ENCODE data around the gene TMEM167A. TPM values are rescaled to one million over a fixed set of nuclear protein-coding genes. Genes with fewer than 3 reads are reported as not detected.

The TMEM167A gene
- total RNA-seq (2014; rRNA removed; shearing (Covaris generic)) (158 and 179 TPM in 2 replicates), polyA plus RNA-seq (2016; fragmentation: Nextera tagmentation; extraction: Ambion mirVana) (244 and 267 TPM in 2 replicates)
- long read RNA-seq, full-length matches to known transcripts, result 72 of 80 reads
- long read RNA-seq, partial matches to known transcripts, result 4 of 80 reads
- long read RNA-seq, other reads (novel, unspliced or antisense), result 4 of 80 reads

- peaks cover 65% of the 10 kb centered on the region for H3K79me2 ChIP-seq (replicated peaks; ENCODE audit: insufficient read depth)
- H3K9me3 Mint-ChIP-seq, result no peaks in the 10 kb centered on the region
- H3K4me3 ChIP-seq, result peak within 1 kb of the TSS; percentile 70
- no peaks in the 10 kb centered on the region for H3F3A ChIP-seq (replicated peaks; ENCODE audit: low read depth)
- H3K27ac ChIP-seq (ENCODE audit: low read depth), result peak within 1 kb of the TSS; percentile 91
- H2AFZ ChIP-seq, result peak within 1 kb of the TSS; percentile 2; the same call in 1 of the 2 replicates
- H3K4me3 Mint-ChIP-seq, result peak within 1 kb of the TSS; percentile 100
- H3K27me3 Mint-ChIP-seq (ENCODE audit: insufficient read depth, low read depth, poor library complexity), result peaks cover 3% of the 10 kb centered on the region
- peaks cover 30% of the 10 kb centered on the region for H3K4me1 ChIP-seq (ENCODE audit: insufficient read depth)
- peak; percentile 100 for DNase-seq (ENCODE audit: low spot score)
- TF ChIP-seq CREB1 (CRISPR knock-in tag; IDR thresholded peaks at IDR 0.05; ENCODE audit: low read depth) (peak; percentile 70), JUNB (IDR thresholded peaks at IDR 0.05; ENCODE audit: unreplicated experiment) (no peak), POLR2AphosphoS5 (IDR thresholded peaks at IDR 0.05; ENCODE audit: low read depth) (peak; percentile 86), ZNF114 (CRISPR knock-in tag; IDR thresholded peaks at IDR 0.05) (no peak)
- TF ChIP-seq, protein P1, sequence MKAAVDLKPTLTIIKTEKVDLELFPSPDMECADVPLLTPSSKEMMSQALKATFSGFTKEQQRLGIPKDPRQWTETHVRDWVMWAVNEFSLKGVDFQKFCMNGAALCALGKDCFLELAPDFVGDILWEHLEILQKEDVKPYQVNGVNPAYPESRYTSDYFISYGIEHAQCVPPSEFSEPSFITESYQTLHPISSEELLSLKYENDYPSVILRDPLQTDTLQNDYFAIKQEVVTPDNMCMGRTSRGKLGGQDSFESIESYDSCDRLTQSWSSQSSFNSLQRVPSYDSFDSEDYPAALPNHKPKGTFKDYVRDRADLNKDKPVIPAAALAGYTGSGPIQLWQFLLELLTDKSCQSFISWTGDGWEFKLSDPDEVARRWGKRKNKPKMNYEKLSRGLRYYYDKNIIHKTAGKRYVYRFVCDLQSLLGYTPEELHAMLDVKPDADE (IDR thresholded peaks at IDR 0.05), result peak; percentile 69
- TF ChIP-seq, protein P2, sequence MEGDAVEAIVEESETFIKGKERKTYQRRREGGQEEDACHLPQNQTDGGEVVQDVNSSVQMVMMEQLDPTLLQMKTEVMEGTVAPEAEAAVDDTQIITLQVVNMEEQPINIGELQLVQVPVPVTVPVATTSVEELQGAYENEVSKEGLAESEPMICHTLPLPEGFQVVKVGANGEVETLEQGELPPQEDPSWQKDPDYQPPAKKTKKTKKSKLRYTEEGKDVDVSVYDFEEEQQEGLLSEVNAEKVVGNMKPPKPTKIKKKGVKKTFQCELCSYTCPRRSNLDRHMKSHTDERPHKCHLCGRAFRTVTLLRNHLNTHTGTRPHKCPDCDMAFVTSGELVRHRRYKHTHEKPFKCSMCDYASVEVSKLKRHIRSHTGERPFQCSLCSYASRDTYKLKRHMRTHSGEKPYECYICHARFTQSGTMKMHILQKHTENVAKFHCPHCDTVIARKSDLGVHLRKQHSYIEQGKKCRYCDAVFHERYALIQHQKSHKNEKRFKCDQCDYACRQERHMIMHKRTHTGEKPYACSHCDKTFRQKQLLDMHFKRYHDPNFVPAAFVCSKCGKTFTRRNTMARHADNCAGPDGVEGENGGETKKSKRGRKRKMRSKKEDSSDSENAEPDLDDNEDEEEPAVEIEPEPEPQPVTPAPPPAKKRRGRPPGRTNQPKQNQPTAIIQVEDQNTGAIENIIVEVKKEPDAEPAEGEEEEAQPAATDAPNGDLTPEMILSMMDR (conservative IDR thresholded peaks at IDR 0.05; ENCODE audit: low read depth in 2 of 2), result no peak
- no peaks in the 10 kb centered on the region for H3K9me2 ChIP-seq (ENCODE audit: insufficient read depth)
- no peaks in the 10 kb centered on the region for H3K27me3 ChIP-seq (ENCODE audit: insufficient read depth)
- H3K36me3 ChIP-seq (ENCODE audit: insufficient read depth), result no peaks in the 10 kb centered on the region
- peaks cover 20% of the 10 kb centered on the region; the same call in 2 of the 3 replicates for H3K36me3 Mint-ChIP-seq (ENCODE audit: low read depth)
- peaks cover 6% of the 10 kb centered on the region; the same call in 1 of the 2 replicates for H4K20me1 ChIP-seq (replicated peaks; ENCODE audit: insufficient read depth)
- ATAC-seq, result peak; percentile 99
- peaks cover 44% of the 10 kb centered on the region for H3K4me1 Mint-ChIP-seq
- H3K4me2 ChIP-seq, result peak within 1 kb of the TSS; percentile 92
- H3K27ac Mint-ChIP-seq, result peak within 1 kb of the TSS; percentile 99
Measured at GRCh38 chr5:83076742-83077661, at the start of gene TMEM167A, which contains the start of gene XRCC4. Gene TMEM167A, minus strand, starts transcription at chr5:83077394. Its CDS starts 71 bp downstream, at chr5:83077323. Gene XRCC4, plus strand, starts transcription at chr5:83077547. Its CDS starts 27,373 bp downstream, at chr5:83104920.

DNA sequence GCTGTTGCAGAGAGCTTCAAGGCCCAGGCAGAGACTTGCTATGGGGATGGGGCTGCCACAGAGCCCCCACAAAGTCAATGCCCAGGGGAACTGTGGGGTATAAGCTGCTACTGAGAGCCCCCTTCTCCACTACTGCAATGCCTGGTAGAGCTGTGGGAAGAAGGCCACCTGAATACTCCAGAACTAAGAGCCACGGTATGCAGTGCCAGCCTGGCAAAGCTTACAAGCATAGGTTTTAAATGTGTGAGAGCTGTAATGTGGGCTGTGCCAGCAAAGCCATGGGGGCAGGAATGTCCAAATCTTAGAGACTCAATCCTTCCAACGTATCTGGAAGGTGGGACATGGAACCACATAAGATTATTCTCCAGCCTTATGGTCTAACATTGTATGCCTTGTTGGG is 49.3 kb upstream of the TMEM167A start:
- Histone ChIP-seq H3K9me2 (ENCODE audit: insufficient read depth) (no peaks in the 10 kb centered on the region), H4K20me1 (replicated peaks; ENCODE audit: insufficient read depth) (no peaks in the 10 kb centered on the region), H3K4me1 (ENCODE audit: insufficient read depth) (no peaks in the 10 kb centered on the region), H3K4me3 (no peak overlapping the region), H3K36me3 (ENCODE audit: insufficient read depth) (no peaks in the 10 kb centered on the region), H3K79me2 (replicated peaks; ENCODE audit: insufficient read depth) (no peaks in the 10 kb centered on the region), H3K4me2 (no peak overlapping the region), H3F3A (replicated peaks; ENCODE audit: low read depth) (no peaks in the 10 kb centered on the region), H3K27ac (ENCODE audit: low read depth) (no peak overlapping the region), H3K27me3 (ENCODE audit: insufficient read depth) (no peaks in the 10 kb centered on the region), H2AFZ (no peak overlapping the region)
- Mint-ChIP-seq H3K27ac (no peak overlapping the region), H3K36me3 (ENCODE audit: low read depth) (peaks cover 33% of the 10 kb centered on the region), H3K4me3 (no peak overlapping the region), H3K9me3 (peaks cover 19% of the 10 kb centered on the region; the same call in 2 of the 3 replicates), H3K27me3 (ENCODE audit: insufficient read depth, low read depth, poor library complexity) (no peaks in the 10 kb centered on the region), H3K4me1 (no peaks in the 10 kb centered on the region)
- ATAC-seq, result no peak
- TF ChIP-seq ZNF114 (CRISPR knock-in tag; IDR thresholded peaks at IDR 0.05), result no peak
- TF ChIP-seq EZH2phosphoT487 (IDR thresholded peaks at IDR 0.05; ENCODE audit: unreplicated experiment), result no peak
- no peak for TF ChIP-seq NANOG (IDR thresholded peaks at IDR 0.05; ENCODE audit: borderline replicate concordance)
- no peak for TF ChIP-seq JUNB (IDR thresholded peaks at IDR 0.05; ENCODE audit: unreplicated experiment)
- no peak for TF ChIP-seq ZNF462 (CRISPR knock-in tag; IDR thresholded peaks at IDR 0.05)
- DNase-seq (ENCODE audit: low spot score), result no peak

Data from GM23338 (cell line).